GM21737 (cell line): ENCODE results near the gene VPS52.
A peak's percentile ranks its signal among the peaks of the same experiment; 100 is the strongest.

ENCODE experiments used
- ATAC-seq: cut with Tn5 transposase; IDR thresholded peaks from one replicate; pipeline ENCODE4 v1.9.1; 2021; ENCODE audit warnings: mild to moderate bottlenecking, moderate library complexity; ENCODE audit not compliant: unreplicated experiment

VPS52 gene

DNA sequence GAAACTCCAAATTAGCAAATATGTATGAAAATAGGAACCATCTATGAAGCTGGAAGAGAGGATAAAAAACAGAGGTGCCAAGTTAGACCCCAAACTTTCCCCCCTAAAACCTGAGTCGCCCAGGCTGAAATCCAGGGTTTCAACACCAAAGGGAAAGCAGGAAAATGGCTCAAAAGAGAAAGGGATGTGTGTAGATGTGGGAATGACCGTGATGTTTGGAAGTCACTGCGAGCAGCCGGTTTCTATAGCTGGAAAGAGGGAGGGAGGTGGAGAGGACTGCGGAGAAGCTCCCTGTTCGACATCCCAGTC lies 58.9 kb downstream of the VPS52 start:
- no peak for ATAC-seq

DNA sequence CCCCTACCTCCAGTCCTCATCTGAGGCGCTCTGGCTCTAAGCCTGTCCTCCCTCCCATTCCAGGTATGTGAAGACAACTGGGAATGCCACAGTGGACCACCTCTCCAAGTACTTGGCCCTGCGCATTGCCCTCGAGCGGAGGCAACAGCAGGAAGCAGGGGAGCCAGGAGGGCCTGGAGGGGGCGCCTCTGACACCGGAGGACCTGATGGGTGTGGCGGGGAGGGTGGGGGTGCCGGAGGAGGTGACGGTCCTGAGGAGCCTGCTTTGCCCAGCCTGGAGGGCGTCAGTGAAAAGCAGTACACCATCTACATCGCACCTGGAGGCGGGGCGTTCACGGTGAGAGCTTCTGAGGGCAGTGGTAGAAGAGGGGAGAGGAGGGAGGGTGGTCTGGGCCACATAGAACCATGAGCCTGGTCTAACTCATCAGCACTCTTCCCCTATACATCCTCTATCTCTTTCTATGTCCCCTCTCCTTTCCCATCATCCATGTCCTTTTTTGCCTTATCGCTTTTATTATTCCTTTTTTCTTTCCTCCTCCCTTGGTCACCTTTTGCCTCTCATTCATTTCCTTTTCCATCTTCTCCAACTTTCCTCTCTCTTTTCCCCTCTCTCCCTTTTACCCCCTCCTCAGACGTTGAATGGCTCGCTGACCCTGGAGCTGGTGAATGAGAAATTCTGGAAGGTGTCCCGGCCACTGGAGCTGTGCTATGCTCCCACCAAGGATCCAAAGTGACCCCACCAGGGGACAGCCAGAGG lies 59.8 kb downstream of the VPS52 start:
- ATAC-seq, result no peak

GRCh38 chr6:33211136-33211535 lies 60.5 kb downstream of the VPS52 start:
- ATAC-seq, result no peak

GRCh38 chr6:33209856-33210255 lies 61.8 kb downstream of the VPS52 start:
- no peak for ATAC-seq

DNA sequence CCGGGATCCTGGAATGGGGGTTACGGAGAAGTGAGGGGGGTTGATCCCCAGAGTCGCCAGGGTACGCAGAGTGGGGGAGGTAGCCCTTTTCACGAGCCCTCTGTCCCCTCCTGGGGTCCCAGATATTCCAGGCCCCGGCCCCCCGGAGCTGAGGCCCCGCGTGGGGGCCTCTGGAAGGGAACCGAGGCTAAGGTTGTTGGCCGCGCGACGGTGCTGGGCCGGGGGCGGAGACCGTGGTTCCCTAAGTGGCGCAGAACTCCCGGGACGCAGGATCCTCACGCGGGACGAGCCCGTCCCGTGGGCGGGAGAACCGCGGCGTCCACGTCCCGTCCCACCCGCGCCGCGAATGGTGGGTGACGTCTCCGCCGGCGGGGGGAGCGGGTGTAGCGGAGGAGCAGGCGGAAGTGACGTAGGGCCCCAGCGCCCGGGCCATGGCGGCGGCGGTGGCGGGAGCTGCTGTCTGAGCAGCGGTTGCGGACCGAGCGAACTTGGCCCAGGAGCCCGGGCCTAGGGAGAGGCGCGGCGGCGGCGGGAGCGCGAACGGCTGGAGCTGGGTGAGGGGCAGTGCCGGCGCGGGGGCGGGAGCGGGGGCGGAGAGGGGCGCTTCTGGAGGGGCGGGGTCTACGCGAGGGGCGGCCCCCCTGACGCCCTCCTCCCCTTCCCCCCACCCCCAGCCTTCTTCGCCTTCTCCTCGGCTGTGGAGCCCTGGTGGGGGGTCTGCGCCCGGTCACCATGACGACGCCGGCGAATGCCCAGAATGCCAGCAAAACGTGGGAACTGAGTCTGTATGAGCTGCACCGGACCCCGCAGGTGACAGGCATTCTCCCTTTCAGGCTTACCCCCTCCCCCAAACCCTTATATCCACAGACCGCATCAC lies 63.3 kb downstream of the VPS52 start, which contains the start of gene RING1:
RING1 (plus strand) TSS at position 410 of the 877 bp plus-strand sequence; CDS start at position 733, 323 bp downstream.
- ATAC-seq, result no peak

DNA sequence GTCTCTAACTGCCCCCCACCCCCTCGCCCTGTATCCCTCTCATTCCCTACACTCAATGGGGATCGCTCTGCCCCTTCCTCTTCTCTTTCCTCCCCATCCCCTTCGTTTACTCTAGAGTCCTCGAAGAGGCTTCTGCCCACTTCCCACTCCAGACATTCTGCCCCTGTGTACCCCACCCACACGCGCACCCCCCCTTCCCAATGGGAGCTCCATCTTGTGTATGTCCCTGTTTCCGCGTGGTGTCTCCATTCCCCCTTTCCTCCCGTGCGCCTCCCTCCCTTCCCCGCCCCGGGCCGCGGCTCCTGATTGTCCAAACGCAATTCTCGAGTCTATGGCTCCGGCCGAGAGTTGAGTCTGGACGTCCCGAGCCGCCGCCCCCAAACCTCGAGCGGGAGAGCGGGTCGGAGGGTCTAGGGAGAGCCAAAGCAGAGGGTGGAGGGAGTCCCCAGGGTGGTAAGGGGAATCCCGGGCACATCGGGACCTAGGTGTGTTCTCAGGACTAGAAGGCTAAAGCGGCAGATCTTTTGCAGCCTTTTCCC lies 64.1 kb downstream of the VPS52 start:
- ATAC-seq, result no peak

DNA sequence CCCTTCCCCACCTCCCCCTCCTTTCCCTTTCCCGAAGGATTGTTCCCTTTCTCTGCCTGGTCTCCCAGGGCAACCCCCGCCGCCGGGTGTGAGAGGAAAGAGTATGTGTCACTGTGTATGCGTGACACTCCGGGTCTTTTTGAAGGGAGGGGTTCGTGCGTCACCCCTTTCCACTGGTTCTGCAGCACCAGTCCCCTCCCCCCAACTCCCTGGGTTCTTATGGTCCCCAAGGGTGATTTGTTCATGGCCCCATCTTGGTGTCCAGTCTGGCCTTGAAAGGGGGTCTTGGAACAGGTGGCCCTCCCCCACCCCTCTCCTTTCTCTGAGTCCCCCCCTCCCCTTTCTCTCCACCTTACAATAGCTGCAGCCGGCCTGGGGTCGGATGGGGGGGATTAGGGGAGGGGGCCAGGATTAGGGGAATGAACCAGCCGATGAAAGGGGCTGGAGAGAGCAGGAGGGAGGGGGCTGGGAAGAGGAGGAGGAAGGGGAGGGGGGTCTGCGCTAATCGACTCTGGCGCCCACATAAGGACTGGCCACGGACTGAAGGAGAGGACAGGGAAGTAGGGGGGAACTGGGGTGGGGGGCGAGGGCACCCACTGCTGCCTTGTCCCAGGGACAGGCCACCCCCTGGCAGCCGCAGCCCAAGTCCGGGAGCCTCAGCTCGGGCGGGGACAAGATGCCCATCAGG lies 64.7 kb downstream of the VPS52 start:
- no peak for ATAC-seq

DNA sequence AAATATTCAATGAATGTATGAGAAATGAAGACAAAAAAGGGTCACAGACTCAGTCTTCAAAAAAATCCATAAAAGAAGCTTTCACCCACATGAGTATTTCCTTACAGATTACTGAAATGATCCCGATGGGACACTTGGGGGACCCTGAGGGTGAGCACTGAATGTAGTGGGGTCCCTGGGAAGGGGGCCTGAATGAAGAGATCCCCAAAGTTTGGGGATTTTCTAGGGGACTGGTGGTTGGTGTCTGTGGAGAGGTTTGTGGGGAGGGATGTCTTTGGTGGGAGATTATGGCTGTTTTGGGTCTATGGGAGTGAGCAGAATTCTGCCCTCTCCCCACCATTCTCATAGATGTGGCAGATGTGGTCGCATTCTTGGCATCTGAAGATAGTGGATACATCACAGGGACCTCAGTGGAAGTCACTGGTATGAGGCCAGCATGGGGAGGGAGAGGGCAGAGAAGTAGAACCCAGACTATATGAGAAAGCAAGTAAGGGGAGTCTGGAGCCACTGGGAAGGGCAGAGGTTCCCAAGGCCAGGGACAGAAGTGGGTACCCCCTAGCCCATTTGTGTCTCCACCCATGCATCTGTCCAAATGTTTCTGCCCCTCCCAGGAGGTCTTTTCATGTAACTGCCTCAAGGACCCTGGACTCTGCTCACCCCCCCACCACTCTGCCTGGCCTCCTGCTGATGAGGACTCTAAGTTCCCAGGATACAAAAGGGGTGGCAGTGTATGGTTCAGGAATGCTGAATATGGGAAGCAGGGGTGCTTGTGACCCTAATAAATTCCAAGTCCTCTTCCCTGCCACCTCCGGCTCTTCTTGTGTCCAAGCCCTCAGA lies 65.4 kb downstream of the VPS52 start:
- no peak for ATAC-seq

DNA sequence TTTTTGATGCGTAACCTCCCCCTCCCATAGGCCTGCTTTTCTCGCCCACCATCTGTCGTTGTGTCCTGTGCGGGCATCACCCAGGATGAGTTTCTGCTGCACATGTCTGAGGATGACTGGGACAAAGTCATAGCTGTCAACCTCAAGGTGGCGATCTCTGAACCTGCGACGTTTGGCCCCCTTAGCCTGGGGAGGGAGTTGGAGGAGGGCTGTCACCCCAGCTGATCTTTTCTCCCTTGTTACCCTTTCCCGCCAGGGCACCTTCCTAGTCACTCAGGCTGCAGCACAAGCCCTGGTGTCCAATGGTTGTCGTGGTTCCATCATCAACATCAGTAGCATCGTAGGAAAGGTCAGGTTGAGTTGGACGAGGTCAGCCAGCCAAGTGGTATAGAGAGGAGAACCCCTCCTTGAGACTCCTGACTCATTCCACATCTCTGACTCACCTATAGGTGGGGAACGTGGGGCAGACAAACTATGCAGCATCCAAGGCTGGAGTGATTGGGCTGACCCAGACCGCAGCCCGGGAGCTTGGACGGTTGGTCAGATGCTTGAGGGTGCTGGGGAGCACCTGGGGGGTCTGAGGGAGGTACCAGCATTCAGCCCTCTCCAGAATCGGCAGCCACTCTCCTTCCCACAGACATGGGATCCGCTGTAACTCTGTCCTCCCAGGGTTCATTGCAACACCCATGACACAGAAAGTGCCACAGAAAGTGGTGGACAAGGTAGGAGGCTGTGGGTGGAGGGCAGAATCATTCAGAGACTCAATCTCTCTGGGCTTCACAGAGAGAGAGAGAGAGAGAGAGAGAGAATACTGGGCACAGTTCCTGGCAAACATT lies 66.3 kb downstream of the VPS52 start:
- ATAC-seq, result no peak

DNA sequence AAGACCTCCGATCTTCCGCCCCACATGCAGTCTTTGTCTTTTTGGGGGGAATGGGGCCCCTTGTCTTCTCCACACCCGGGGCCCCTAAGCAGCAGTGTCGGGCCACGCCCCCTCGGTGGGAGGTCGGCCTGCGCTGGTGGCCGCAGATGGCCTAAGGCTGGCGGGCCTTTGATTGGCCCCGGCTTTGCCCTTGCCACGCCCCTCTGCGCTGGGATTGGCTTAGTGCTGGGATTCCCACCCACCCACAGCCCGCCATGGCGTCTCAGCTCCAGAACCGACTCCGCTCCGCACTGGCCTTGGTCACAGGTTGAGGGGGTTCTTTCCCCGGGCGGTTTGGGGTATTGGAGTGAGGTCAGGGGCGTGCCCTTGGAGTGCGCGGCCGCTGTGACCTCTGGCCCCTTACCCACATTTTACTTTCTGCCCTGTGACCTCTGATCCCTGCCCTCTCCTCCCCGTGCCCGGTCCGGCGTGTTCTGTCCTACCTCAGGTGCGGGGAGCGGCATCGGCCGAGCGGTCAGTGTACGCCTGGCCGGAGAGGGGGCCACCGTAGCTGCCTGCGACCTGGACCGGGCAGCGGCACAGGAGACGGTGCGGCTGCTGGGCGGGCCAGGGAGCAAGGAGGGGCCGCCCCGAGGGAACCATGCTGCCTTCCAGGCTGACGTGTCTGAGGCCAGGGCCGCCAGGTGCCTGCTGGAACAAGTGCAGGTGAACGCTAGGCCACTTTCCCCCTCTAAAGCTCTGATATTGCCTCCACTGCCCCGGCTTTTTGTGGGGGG lies 67.1 kb downstream of the VPS52 start, which contains the start of gene HSD17B8:
HSD17B8 (plus strand) TSS at position 241 of the 776 bp plus-strand sequence; CDS start at position 255, 14 bp downstream.
- ATAC-seq, result peak; percentile 44

DNA sequence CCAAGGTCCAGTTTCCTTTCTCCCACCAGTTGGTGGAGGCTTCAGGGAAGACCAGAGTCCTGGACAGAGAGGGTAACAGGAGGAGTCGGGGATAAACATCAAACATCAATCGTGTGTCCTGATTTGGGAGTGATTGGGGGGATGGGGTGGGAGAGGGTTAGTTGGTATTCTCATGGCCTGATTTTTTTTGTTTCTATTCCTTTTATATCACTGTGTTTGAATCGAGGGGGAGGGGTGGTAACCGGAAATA lies 67.6 kb downstream of the VPS52 start:
- ATAC-seq, result no peak

GRCh38 chr6:33203443-33204164 lies 68.1 kb downstream of the VPS52 start:
- no peak for ATAC-seq

DNA sequence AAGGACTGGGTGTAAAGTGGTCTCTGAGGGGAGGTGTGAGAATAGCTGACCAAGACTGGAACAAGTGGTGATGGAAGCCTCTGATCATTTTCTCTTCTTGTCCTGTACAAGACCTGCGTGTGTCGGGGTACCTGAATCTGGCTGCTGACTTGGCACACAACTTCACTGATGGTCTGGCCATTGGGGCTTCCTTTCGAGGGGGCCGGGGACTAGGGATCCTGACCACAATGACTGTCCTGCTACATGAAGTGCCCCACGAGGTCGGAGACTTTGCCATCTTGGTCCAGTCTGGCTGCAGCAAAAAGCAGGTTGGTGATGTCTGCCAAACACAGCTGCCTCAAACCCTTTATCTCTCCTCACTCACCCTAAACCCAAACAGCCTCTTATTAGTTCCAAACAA lies 68.9 kb downstream of the VPS52 start:
- ATAC-seq, result no peak

DNA sequence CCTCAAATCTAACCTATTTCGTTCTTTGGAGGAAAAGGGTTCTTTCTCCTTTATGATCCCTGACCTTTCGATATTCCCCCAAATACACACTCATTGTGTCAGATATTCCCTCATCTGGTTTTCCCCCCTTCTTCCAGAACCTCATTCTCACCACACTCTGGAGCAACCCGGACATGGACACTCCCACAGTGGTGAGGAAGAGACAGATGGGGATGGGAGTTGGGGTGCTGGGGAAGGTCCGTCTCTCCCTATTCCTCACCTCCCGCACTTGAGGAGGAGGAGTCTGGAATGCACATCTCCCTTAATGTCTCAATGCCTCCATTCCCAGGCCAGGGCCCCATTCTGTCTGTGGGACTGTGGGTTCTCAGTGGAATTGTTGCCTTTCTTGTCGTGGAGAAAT lies 69.7 kb downstream of the VPS52 start:
- no peak for ATAC-seq

GRCh38 chr6:33201147-33201545 lies 70.5 kb downstream of the VPS52 start:
- no peak for ATAC-seq
